Duodenal mucosa (tissue), 2 donors: ENCODE data around the gene ARMH3.
"Not testable (repeated sequence)": the region's sequence is repeated elsewhere in the genome, so short reads cannot be mapped to it uniquely, and the experiment has no call there.

Experiments used
- H3K27ac ChIP-seq: one replicate; pipeline ENCODE4 v1.7.0; 2013; ENCODE audit warnings: low read depth, low read length
- H3K27me3 ChIP-seq, 2 donors: one replicate each; pipeline ENCODE4 v1.7.0; 2013; ENCODE audit warnings: low read length in 2 of 2, control low read depth in 1 of 2; ENCODE audit not compliant: insufficient read depth in 2 of 2, control insufficient read depth in 1 of 2
- H3K36me3 ChIP-seq, 2 donors: one replicate each; pipeline ENCODE4 v1.7.0; 2013; ENCODE audit warnings: low read length in 2 of 2, control low read depth in 1 of 2; ENCODE audit not compliant: insufficient read depth in 2 of 2, control insufficient read depth in 1 of 2
- H3K4me1 ChIP-seq, 2 donors: one replicate each; pipeline ENCODE4 v1.7.0; 2013; ENCODE audit warnings: low read length in 2 of 2, control low read depth in 1 of 2; ENCODE audit not compliant: insufficient read depth in 2 of 2, control insufficient read depth in 1 of 2
- H3K4me3 ChIP-seq, 2 donors: one replicate each; pipeline ENCODE4 v1.7.0; 2013; ENCODE audit warnings: low read length in 2 of 2, low read depth in 1 of 2
- H3K9ac ChIP-seq, 2 donors: one replicate each; pipeline ENCODE4 v1.7.0; 2013; ENCODE audit warnings: low read length in 2 of 2, low read depth in 1 of 2
- H3K9me3 ChIP-seq, 2 donors: one replicate each; pipeline ENCODE4 v1.7.0; 2013; ENCODE audit warnings: low read length in 2 of 2, control low read depth in 1 of 2; ENCODE audit not compliant: control insufficient read depth in 1 of 2

Gene ARMH3

GRCh38 chr10:101993651-101994200, 62.2 kb downstream of the ARMH3 start:
- H3K27me3 ChIP-seq = no peaks in the 10 kb centered on the region
- H3K4me1 ChIP-seq = peaks cover 6 to 10% of the 10 kb centered on the region in 2 donors
- H3K36me3 ChIP-seq = peaks cover 29 to 71% of the 10 kb centered on the region in 2 donors

DNA sequence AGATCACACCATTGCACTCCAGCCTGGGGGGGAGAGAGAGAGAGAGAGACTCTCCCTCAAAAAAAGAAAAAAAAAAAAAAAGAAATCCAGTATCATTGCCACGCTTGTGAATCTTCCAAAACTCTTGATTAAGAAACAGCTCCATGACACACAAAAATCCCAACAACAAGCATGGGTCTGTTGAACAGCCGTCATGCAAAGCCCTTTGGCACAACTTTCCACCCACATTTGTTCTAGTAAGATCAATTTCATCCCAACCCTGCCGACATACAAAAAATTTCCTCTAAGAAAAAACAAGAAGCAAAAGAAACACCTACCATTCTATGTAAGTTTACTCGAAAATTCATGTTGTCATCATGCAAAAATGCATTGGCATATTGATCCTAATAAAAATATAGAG, 62.8 kb downstream of the ARMH3 start:
- Histone ChIP-seq H3K27ac (no peak overlapping the region), H3K36me3 (peaks cover 32 to 70% of the 10 kb centered on the region in 2 donors), H3K4me1 (peaks cover 6 to 10% of the 10 kb centered on the region in 2 donors)

More at GRCh38 chr10:101993651-101994200, 62.2 kb downstream of the ARMH3 start:
- no peak overlapping the region for H3K9ac ChIP-seq
- H3K27ac ChIP-seq = no peak overlapping the region
- no peaks in the 10 kb centered on the region for H3K9me3 ChIP-seq
- no peak overlapping the region for H3K4me3 ChIP-seq

DNA sequence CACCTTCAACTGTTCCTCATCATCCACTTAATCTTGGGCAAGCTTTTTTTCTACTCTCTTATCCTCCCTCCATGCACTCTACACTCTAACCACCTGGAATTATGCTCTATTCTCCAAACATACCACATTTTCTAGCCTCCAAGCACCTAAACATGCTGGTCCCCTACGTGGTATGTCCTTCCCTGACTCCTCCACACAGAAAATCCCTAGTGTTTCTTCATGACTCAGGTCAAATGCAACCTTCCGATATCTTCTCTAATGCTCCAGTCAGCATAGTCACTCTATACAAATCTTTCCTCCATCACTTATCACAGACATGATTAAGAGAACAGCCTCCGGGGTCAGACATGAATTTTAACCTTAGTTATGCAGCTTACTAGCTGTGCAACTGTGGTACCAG, 68.8 kb downstream of the ARMH3 start:
- H3K36me3 ChIP-seq = peaks cover 31 to 58% of the 10 kb centered on the region in 2 donors
- no peak overlapping the region for H3K9ac ChIP-seq
- H3K4me3 ChIP-seq = no peak overlapping the region
- H3K4me1 ChIP-seq = peaks cover 11 to 18% of the 10 kb centered on the region in 2 donors
- H3K27ac ChIP-seq = no peak overlapping the region
- H3K27me3 ChIP-seq = no peaks in the 10 kb centered on the region
- no peaks in the 10 kb centered on the region for H3K9me3 ChIP-seq

More for the DNA sequence above, 62.8 kb downstream of the ARMH3 start:
- Histone ChIP-seq H3K27me3 (no peaks in the 10 kb centered on the region), H3K4me3 (no peak overlapping the region), H3K9me3 (no peaks in the 10 kb centered on the region), H3K9ac (no peak overlapping the region)

DNA sequence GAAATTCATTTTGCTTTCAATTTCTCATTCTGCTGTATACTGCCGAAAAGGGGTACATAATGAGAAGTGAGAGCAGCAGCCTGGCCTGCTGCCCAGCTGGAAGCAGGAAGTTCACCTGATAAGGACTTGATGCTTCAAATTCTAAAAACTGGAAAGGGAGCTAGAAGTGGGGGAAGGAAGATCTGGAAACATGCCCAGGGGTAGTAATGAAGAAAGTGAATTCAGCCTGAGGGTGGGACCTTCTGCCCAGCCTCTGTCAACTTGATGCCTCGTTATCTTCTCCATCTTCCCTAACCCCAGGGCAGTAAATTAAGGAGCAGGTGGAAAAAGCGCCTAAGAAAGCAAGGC, 69.4 kb downstream of the ARMH3 start:
- H3K36me3 ChIP-seq = peaks cover 26 to 52% of the 10 kb centered on the region in 2 donors
- no peak overlapping the region for H3K27ac ChIP-seq
- no peak overlapping the region for H3K9ac ChIP-seq
- H3K4me3 ChIP-seq = no peak overlapping the region
- H3K9me3 ChIP-seq = no peaks in the 10 kb centered on the region
- peaks cover 11 to 18% of the 10 kb centered on the region in 2 donors for H3K4me1 ChIP-seq
- H3K27me3 ChIP-seq = no peaks in the 10 kb centered on the region

GRCh38 chr10:101980677-101981076, 75.3 kb downstream of the ARMH3 start:
- not testable (repeated sequence) for H3K4me3 ChIP-seq, H3K27ac ChIP-seq, H3K9me3 ChIP-seq, H3K4me1 ChIP-seq, H3K9ac ChIP-seq, H3K27me3 ChIP-seq
- H3K36me3 ChIP-seq = peaks cover 7 to 18% of the 10 kb centered on the region in 2 donors

DNA sequence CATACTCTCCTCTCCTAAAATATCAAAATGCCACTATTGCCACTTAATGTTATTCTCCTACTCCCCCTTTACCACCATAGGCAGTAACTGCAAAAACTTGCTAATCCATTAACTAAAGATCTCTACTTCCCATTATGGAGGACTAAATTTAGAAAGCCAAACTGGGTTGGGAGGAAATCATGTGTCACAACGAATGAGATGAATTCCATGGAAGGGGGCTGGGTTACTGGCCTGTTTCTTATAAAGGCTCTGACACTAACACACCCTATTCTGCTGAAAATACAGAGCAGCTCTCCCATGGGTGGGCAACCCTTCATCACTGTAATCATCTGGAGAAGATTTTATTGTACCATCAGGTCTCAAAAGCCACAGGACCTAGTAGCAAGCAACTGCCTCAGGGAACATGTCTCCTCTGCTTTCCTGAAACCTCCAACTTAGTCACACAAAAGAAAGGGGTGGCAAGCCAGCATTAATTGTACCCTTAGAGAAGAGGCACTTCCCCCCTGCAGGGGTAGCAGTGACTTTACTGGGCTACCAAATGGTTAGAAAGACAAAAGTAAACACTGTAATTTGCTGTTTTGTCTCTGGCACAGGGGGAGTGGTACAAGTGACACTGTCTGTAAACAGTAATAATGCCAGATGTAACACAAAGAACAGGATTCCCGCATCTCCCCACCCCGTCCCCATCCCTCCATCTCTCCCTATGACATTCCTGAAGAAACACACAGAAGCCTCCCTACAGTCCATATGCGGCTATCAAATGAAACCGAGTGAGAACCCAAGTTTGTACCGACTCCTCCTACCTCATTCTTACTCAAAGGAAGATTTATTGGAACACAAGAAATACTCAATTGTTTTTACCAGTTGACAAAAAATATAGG, 81.6 kb downstream of the ARMH3 start:
- no peak overlapping the region for H3K27ac ChIP-seq
- H3K36me3 ChIP-seq = peaks cover 10 to 32% of the 10 kb centered on the region in 2 donors
- H3K9ac ChIP-seq = no peak overlapping the region
- H3K4me3 ChIP-seq = no peak overlapping the region
- H3K4me1 ChIP-seq = peaks cover 5 to 10% of the 10 kb centered on the region in 2 donors
- no peaks in the 10 kb centered on the region for H3K27me3 ChIP-seq
- H3K9me3 ChIP-seq = no peaks in the 10 kb centered on the region

DNA sequence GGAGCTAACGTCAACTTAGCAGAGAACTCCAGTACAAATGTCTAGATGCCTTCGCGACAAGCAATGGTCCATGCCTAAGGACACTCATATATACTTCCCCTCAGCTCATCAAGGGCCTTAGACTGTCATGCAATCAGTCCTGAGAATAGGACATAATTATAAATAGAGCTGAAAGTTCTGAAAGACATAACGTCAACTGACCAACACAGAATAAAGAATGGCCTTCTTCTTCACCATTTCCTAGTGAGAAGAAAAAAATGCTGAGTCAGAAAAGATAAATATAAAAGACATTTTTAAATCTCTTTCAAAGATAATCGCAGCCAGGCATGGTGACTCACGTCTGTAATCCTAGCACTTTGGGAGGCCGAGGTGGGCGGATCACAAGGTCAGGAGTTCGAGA, 83.2 kb downstream of the ARMH3 start:
- no peak overlapping the region for H3K9ac ChIP-seq
- peaks cover 16 to 33% of the 10 kb centered on the region in 2 donors for H3K36me3 ChIP-seq
- no peaks in the 10 kb centered on the region for H3K9me3 ChIP-seq
- no peaks in the 10 kb centered on the region for H3K27me3 ChIP-seq
- no peak overlapping the region for H3K4me3 ChIP-seq
- peaks cover 5 to 10% of the 10 kb centered on the region in 2 donors for H3K4me1 ChIP-seq
- H3K27ac ChIP-seq = no peak overlapping the region

GRCh38 chr10:101969412-101969922, 86.5 kb downstream of the ARMH3 start:
- H3K4me1 ChIP-seq = peaks cover 5 to 13% of the 10 kb centered on the region in 2 donors
- H3K36me3 ChIP-seq = peaks cover 16 to 36% of the 10 kb centered on the region in 2 donors
- no peak overlapping the region for H3K4me3 ChIP-seq
- no peak overlapping the region for H3K9ac ChIP-seq
- H3K9me3 ChIP-seq = no peaks in the 10 kb centered on the region
- no peak overlapping the region for H3K27ac ChIP-seq
- H3K27me3 ChIP-seq = no peaks in the 10 kb centered on the region

DNA sequence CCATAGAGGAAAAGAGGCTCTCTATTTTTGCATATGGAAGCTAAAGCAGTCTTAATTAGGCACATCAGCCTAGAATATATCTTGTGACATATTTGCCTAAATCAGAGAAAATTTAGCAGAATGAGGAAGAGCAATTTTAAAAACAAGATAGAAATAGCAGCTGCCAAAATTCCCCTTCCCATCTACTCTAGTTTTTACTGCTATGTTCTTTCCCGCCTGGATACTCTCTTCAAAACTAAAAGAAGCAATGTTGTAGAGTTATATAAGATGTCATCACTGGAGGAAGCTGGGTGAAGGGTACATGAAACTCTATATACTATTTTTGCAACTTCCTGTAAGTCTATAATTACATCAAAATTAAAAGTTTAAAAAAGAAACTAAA, 87.0 kb downstream of the ARMH3 start:
- Histone ChIP-seq H3K4me3 (no peak overlapping the region), H3K9ac (no peak overlapping the region), H3K36me3 (peaks cover 16 to 33% of the 10 kb centered on the region in 2 donors), H3K27me3 (no peaks in the 10 kb centered on the region), H3K4me1 (peaks cover 3 to 8% of the 10 kb centered on the region in 2 donors), H3K27ac (no peak overlapping the region), H3K9me3 (no peaks in the 10 kb centered on the region)

GRCh38 chr10:101968286-101968939, 87.6 kb downstream of the ARMH3 start:
- H3K36me3 ChIP-seq = peaks cover 16 to 32% of the 10 kb centered on the region in 2 donors
- no peaks in the 10 kb centered on the region for H3K9me3 ChIP-seq
- no peak overlapping the region for H3K27ac ChIP-seq
- H3K27me3 ChIP-seq = no peaks in the 10 kb centered on the region
- peaks cover 0 to 4% of the 10 kb centered on the region in 2 donors for H3K4me1 ChIP-seq
- H3K9ac ChIP-seq = no peak overlapping the region
- H3K4me3 ChIP-seq = no peak overlapping the region
